Vagina (tissue), 2 donors: Measurements from ENCODE around the gene STK10.

Experiments used
- POLR2A ChIP-seq, 2 donors: fragments of 450-650 bp; IDR thresholded peaks; one replicate each; pipeline ENCODE4 v1.6.1; 2017; ENCODE audit warnings: antibody characterized with exemption in 2 of 2, mild to moderate bottlenecking in 2 of 2, moderate library complexity in 2 of 2
- POLR2AphosphoS5 ChIP-seq, 2 donors: sonication (generic); formaldehyde crosslinking; IDR thresholded peaks; one replicate each; pipeline ENCODE4 v1.9.0; 2017; ENCODE audit warnings: antibody characterized with exemption in 2 of 2, mild to moderate bottlenecking in 2 of 2, low read depth in 1 of 2; ENCODE audit not compliant: insufficient read depth in 1 of 2

GRCh38 chr5:172162323-172162986, 25.6 kb downstream of the STK10 start:
- no peak for TF ChIP-seq POLR2AphosphoS5 (IDR thresholded peaks at IDR 0.05; ENCODE audit: insufficient read depth in 1 of 2, low read depth in 1 of 2)
- no peak for TF ChIP-seq POLR2A (IDR thresholded peaks at IDR 0.05)
